K562 (cell line): ENCODE results near the gene ATP8A1. TPM values are rescaled to one million over a fixed set of nuclear protein-coding genes. Genes with fewer than 3 reads are reported as not detected.

Source experiments
- CGGBP1 ChIP-seq: fragments of 250-450 bp; sonication (Bioruptor Pico); IDR thresholded peaks from 2 replicates; pipeline ENCODE4 v1.9.0; 2021; ENCODE audit warnings: mild to moderate bottlenecking
- CHD1 ChIP-seq: fragments of 200-600 bp; sonication (generic); IDR thresholded peaks from one replicate; pipeline ENCODE4 v1.6.1; 2012; ENCODE audit warnings: mild to moderate bottlenecking, moderate library complexity, low read length, inconsistent platforms
- CHD2 ChIP-seq: IDR thresholded peaks from 2 replicates; pipeline ENCODE4 v1.6.1; 2011; ENCODE audit warnings: low read depth, low read length
- E2F8 ChIP-seq: fragments of 450-650 bp; IDR thresholded peaks from 2 replicates; pipeline ENCODE4 v1.7.1; 2018; ENCODE audit warnings: mild to moderate bottlenecking, low read depth; ENCODE audit not compliant: partially characterized antibody
- EHMT2 ChIP-seq: fragments of 450-650 bp; IDR thresholded peaks from 2 replicates; pipeline ENCODE4 v1.6.1; 2018; ENCODE audit warnings: antibody characterized with exemption
- EWSR1 ChIP-seq: fragments of 450-650 bp; IDR thresholded peaks from 2 replicates; pipeline ENCODE4 v1.6.1; 2018; ENCODE audit warnings: borderline replicate concordance, mild to moderate bottlenecking, low read depth, moderate library complexity; ENCODE audit not compliant: partially characterized antibody
- GABPA ChIP-seq: fragments of 200-800 bp; sonication (Bioruptor generic); conservative IDR thresholded peaks from 2 replicates; pipeline ENCODE4 v1.6.1; 2016; ENCODE audit warnings: low read depth, missing genetic modification characterization, missing compliant biosample characterization
- GATAD2A ChIP-seq: fragments of 450-650 bp; IDR thresholded peaks from 2 replicates; pipeline ENCODE4 v1.6.1; 2017
- HIVEP1 ChIP-seq: fragments of 250-450 bp; sonication (Bioruptor Pico); IDR thresholded peaks from 2 replicates; pipeline ENCODE4 v1.4.0; 2020; ENCODE audit warnings: mild to moderate bottlenecking
- IRF9 ChIP-seq: fragments of 450-650 bp; IDR thresholded peaks from 2 replicates; pipeline ENCODE4 v1.6.1; 2016; ENCODE audit warnings: missing biosample characterization, missing genetic modification characterization
- LEF1 ChIP-seq: fragments of 450-650 bp; IDR thresholded peaks from 2 replicates; pipeline ENCODE4 v1.6.1; 2016; ENCODE audit warnings: mild to moderate bottlenecking
- MAX ChIP-seq: sonication (generic); formaldehyde crosslinking; IDR thresholded peaks from 2 replicates; pipeline ENCODE4 v1.9.0; 2022; ENCODE audit warnings: mild to moderate bottlenecking, missing genetic modification reagents
- NELFE ChIP-seq: IDR thresholded peaks from 2 replicates; pipeline ENCODE4 v1.6.1; 2011; ENCODE audit warnings: mild to moderate bottlenecking; ENCODE audit not compliant: insufficient read depth, insufficient read length
- POLR2AphosphoS2 ChIP-seq: IDR thresholded peaks from 2 replicates; pipeline ENCODE4 v1.6.1; 2012; ENCODE audit warnings: low read length, improper control_type of control experiment
- POLR3G ChIP-seq: IDR thresholded peaks from 2 replicates; pipeline ENCODE4 v1.6.1; 2011; ENCODE audit not compliant: insufficient read length, insufficient replicate concordance; ENCODE audit errors: extremely low read depth
- RBM15 ChIP-seq: fragments of 200-400 bp; formaldehyde crosslinking; IDR thresholded peaks from 2 replicates; pipeline ENCODE4 v1.6.1; 2018; ENCODE audit warnings: mild to moderate bottlenecking, low read length, moderate library complexity; ENCODE audit not compliant: insufficient read depth
- TRIM28 ChIP-seq: fragments of 450-650 bp; IDR thresholded peaks from 2 replicates; pipeline ENCODE4 v1.6.1; 2017
- TSHZ1 ChIP-seq: fragments of 250-450 bp; sonication (Bioruptor Pico); IDR thresholded peaks from 2 replicates; pipeline ENCODE4 v1.4.0; 2020; ENCODE audit warnings: mild to moderate bottlenecking, moderate library complexity
- YBX1 ChIP-seq: fragments of 450-650 bp; IDR thresholded peaks from 2 replicates; pipeline ENCODE4 v1.7.1; 2016; ENCODE audit warnings: mild to moderate bottlenecking
- ZNF324 ChIP-seq: fragments of 250-450 bp; sonication (Bioruptor Pico); IDR thresholded peaks from 2 replicates; pipeline ENCODE4 v1.4.0; 2020; ENCODE audit warnings: mild to moderate bottlenecking
- ZNF785 ChIP-seq: fragments of 250-450 bp; sonication (Bioruptor Pico); IDR thresholded peaks from 2 replicates; pipeline ENCODE4 v1.4.0; 2020; ENCODE audit warnings: mild to moderate bottlenecking
- polyA plus RNA-seq, 8 experiments: library from polyadenylated mRNA; depleted of rRNA in 4 of 8; stranded (reverse) in 5 of 8; unstranded in 3 of 8; fragments of >200 nt; fragmentation: Nextera tagmentation in 2 of 8; fragmentation: Illumina TruSeq in 1 of 8; extraction: Ambion mirVana in 2 of 8; extraction: Trizol in 1 of 8; gene quantifications; 2 replicates each; pipeline versions ENCODE4 v1.2.1 to v1.2.3, GENCODE V29; 2011 to 2014; ENCODE audit warnings: inconsistent platforms in 1 of 8, missing spikeins in 1 of 8
- total RNA-seq, 7 experiments: library from RNA; depleted of rRNA in 6 of 7; stranded (reverse); fragments of >200 nt in 6 of 7; fragmentation: Illumina TruSeq in 2 of 7; extraction: Trizol in 2 of 7; gene quantifications; 2 replicates each; pipeline versions ENCODE4 v1.2.1 to v1.2.3, GENCODE V29; 2011 to 2021; ENCODE audit warnings: low replicate concordance in 1 of 7

The ATP8A1 gene
- total and polyA plus RNA-seq, 9 of the 15 experiments (the other 6 are each of a cell fraction or from before 2014, with no cell fraction given): 0.05 to 0.29 (median 0.07) TPM; not detected in 2

GRCh38 chr4:42656944-42657792, at the start of gene ATP8A1 (continued):
- TF ChIP-seq LEF1: no peak
- no peak for TF ChIP-seq ZNF324
- TF ChIP-seq GABPA (tag): peak; percentile 45; the same call in 1 of the 2 replicates
- no peak for TF ChIP-seq CGGBP1
- no peak for TF ChIP-seq RBM15
- no peak for TF ChIP-seq TSHZ1
- TF ChIP-seq POLR2AphosphoS2: no peak
- peak; percentile 64; the same call in 1 of the 2 replicates for TF ChIP-seq EHMT2
- no peak for TF ChIP-seq CHD2
- TF ChIP-seq EWSR1: no peak
- no peak for TF ChIP-seq GATAD2A
- TF ChIP-seq YBX1: no peak
- no peak for TF ChIP-seq TRIM28
- no peak for TF ChIP-seq ZNF785 (CRISPR knock-in tag)
- TF ChIP-seq HIVEP1 (CRISPR knock-in tag): no peak
- no peak for TF ChIP-seq CHD1
- TF ChIP-seq MAX (CRISPR knock-in tag): 0 out of 2 replicates have a peak, but pooled peaks have one; percentile 34
- TF ChIP-seq POLR3G: no peak
- TF ChIP-seq NELFE: no peak
- TF ChIP-seq E2F8: no peak
- TF ChIP-seq IRF9 (tag): no peak
